ENCODE measurements around the gene HFM1. TPM values are rescaled to one million over a fixed set of nuclear protein-coding genes. Genes with fewer than 3 reads are reported as not detected.
"Not testable (repeated sequence)": the region's sequence is repeated elsewhere in the genome, so short reads cannot be mapped to it uniquely, and the experiment has no call there.

The HFM1 gene, protein sequence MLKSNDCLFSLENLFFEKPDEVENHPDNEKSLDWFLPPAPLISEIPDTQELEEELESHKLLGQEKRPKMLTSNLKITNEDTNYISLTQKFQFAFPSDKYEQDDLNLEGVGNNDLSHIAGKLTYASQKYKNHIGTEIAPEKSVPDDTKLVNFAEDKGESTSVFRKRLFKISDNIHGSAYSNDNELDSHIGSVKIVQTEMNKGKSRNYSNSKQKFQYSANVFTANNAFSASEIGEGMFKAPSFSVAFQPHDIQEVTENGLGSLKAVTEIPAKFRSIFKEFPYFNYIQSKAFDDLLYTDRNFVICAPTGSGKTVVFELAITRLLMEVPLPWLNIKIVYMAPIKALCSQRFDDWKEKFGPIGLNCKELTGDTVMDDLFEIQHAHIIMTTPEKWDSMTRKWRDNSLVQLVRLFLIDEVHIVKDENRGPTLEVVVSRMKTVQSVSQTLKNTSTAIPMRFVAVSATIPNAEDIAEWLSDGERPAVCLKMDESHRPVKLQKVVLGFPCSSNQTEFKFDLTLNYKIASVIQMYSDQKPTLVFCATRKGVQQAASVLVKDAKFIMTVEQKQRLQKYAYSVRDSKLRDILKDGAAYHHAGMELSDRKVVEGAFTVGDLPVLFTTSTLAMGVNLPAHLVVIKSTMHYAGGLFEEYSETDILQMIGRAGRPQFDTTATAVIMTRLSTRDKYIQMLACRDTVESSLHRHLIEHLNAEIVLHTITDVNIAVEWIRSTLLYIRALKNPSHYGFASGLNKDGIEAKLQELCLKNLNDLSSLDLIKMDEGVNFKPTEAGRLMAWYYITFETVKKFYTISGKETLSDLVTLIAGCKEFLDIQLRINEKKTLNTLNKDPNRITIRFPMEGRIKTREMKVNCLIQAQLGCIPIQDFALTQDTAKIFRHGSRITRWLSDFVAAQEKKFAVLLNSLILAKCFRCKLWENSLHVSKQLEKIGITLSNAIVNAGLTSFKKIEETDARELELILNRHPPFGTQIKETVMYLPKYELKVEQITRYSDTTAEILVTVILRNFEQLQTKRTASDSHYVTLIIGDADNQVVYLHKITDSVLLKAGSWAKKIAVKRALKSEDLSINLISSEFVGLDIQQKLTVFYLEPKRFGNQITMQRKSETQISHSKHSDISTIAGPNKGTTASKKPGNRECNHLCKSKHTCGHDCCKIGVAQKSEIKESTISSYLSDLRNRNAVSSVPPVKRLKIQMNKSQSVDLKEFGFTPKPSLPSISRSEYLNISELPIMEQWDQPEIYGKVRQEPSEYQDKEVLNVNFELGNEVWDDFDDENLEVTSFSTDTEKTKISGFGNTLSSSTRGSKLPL (N-terminal part only)
- total RNA-seq = not detected
- not detected for polyA plus RNA-seq

GRCh38 chr1:91404151-91405012 lies at the start of gene HFM1:
Gene HFM1 (minus strand): TSS chr1:91404837. CDS start chr1:91401082, 3,755 bp downstream.
- peaks cover 5% of the 10 kb centered on the region for H3K4me1 ChIP-seq (ENCODE audit: insufficient read depth, low read length)
- H3K36me3 Mint-ChIP-seq = no peaks in the 10 kb centered on the region
- peak in 3 of 5 donors; percentile 4 to 15 (median 5) for DNase-seq
- H3K36me3 ChIP-seq (ENCODE audit: insufficient read depth, low read length) = no peaks in the 10 kb centered on the region
- H3K27ac ChIP-seq (ENCODE audit: low read depth, low read length) = no peak within 1 kb of the TSS
- H3K4me3 Mint-ChIP-seq = peak within 1 kb of the TSS in 7 of 8 donors; percentile 18 to 75 (median 64)
- H3K4me3 ChIP-seq (ENCODE audit: low read length in 2 of 2) = no peak within 1 kb of the TSS
- no peaks in the 10 kb centered on the region for H3K9me3 ChIP-seq (ENCODE audit: control insufficient read depth in 1 of 2, low read length in 2 of 2)
- peaks cover 15% of the 10 kb centered on the region for H3K27me3 ChIP-seq (ENCODE audit: insufficient read depth, low read length)
- H3K4me1 Mint-ChIP-seq = peaks cover 0 to 9% (median 3%) of the 10 kb centered on the region in 4 donors
- CTCF ChIA-PET (ENCODE audit: partially characterized antibody) = interaction anchor here (0.5 kb wide), 1 partner anchor 446 kb away, joined by 4 read pairs; no protein-coding TSS in a partner anchor
- no peak within 1 kb of the TSS for H3K27ac Mint-ChIP-seq
- peaks cover 31 to 34% of the 10 kb centered on the region in 2 donors for H3K27me3 Mint-ChIP-seq
- H3K9me3 Mint-ChIP-seq = no peaks in the 10 kb centered on the region
- intact Hi-C loops (cut with micrococcal nuclease) = no loop called here
- POLR2A ChIA-PET (ENCODE audit: partially characterized antibody) = no interaction called here

DNA sequence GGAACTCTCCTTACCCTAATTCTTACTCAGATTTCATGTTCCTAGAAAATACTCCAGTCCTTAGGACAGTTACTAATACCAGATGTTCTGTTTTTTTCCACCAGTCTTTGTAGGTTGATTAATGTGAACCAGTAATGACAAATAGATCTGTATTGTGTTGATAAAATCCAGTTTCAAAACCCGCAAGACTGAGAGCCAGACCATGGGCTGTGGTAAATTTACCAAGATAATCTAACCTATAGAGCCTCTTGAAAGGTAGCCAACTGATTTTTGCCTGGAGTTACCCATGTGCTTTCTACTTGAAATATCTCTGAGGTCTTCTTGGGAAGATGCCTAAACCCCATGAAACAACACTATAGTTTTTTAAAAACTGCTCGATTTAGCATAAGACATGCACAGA lies 49.5 kb upstream of the HFM1 start:
- Histone ChIP-seq H3K4me1 (ENCODE audit: insufficient read depth, low read length) (no peaks in the 10 kb centered on the region), H3K27me3 (ENCODE audit: insufficient read depth, low read length) (no peaks in the 10 kb centered on the region), H3K27ac (ENCODE audit: low read depth, low read length) (no peak overlapping the region), H3K36me3 (ENCODE audit: insufficient read depth, low read length) (no peaks in the 10 kb centered on the region), H3K9me3 (ENCODE audit: control insufficient read depth in 1 of 2, low read length in 2 of 2) (no peaks in the 10 kb centered on the region), H3K4me3 (ENCODE audit: low read length in 2 of 2) (no peak overlapping the region)
- Mint-ChIP-seq H3K36me3 (no peaks in the 10 kb centered on the region), H3K9me3 (no peaks in the 10 kb centered on the region), H3K4me1 (no peaks in the 10 kb centered on the region), H3K4me3 (no peak overlapping the region), H3K27me3 (no peaks in the 10 kb centered on the region), H3K27ac (no peak overlapping the region)
- no peak for DNase-seq
- POLR2A ChIA-PET (ENCODE audit: partially characterized antibody) = no interaction called here
- intact Hi-C loops (cut with micrococcal nuclease) = no loop called here
- CTCF ChIA-PET (ENCODE audit: partially characterized antibody) = no interaction called here

- intact Hi-C loops (cut with micrococcal nuclease) = no loop called here
- no peaks in the 10 kb centered on the region for H3K9me3 ChIP-seq (ENCODE audit: control insufficient read depth in 1 of 2, low read length in 2 of 2)
- H3K4me1 ChIP-seq (ENCODE audit: insufficient read depth, low read length) = no peaks in the 10 kb centered on the region
- no peak overlapping the region for H3K27ac Mint-ChIP-seq
- H3K9me3 Mint-ChIP-seq = peaks cover 0 to 4% (median 0%) of the 10 kb centered on the region in 8 donors
- ChIA-PET CTCF (ENCODE audit: partially characterized antibody) (no interaction called here), POLR2A (ENCODE audit: partially characterized antibody) (no interaction called here)
- no peak for DNase-seq
- no peaks in the 10 kb centered on the region for H3K36me3 ChIP-seq (ENCODE audit: insufficient read depth, low read length)
- H3K27me3 ChIP-seq (ENCODE audit: insufficient read depth, low read length) = no peaks in the 10 kb centered on the region
- no peaks in the 10 kb centered on the region for H3K4me1 Mint-ChIP-seq
- no peak overlapping the region for H3K27ac ChIP-seq (ENCODE audit: low read depth, low read length)
- H3K27me3 Mint-ChIP-seq = no peaks in the 10 kb centered on the region
- no peaks in the 10 kb centered on the region for H3K36me3 Mint-ChIP-seq
- H3K4me3 Mint-ChIP-seq = no peak overlapping the region
- H3K4me3 ChIP-seq (ENCODE audit: low read length in 2 of 2) = no peak overlapping the region
Observed at GRCh38 chr1:91450260-91450659, 45.6 kb upstream of the HFM1 start.

GRCh38 chr1:91447782-91448181 lies 43.1 kb upstream of the HFM1 start:
- CTCF ChIA-PET (ENCODE audit: partially characterized antibody); H3K27ac Mint-ChIP-seq; H3K36me3 ChIP-seq (ENCODE audit: insufficient read depth, low read length); H3K27me3 Mint-ChIP-seq; POLR2A ChIA-PET (ENCODE audit: partially characterized antibody); H3K27ac ChIP-seq (ENCODE audit: low read depth, low read length); H3K4me1 ChIP-seq (ENCODE audit: insufficient read depth, low read length); H3K4me1 Mint-ChIP-seq; H3K4me3 ChIP-seq (ENCODE audit: low read length in 2 of 2); H3K27me3 ChIP-seq (ENCODE audit: insufficient read depth, low read length); H3K4me3 Mint-ChIP-seq; H3K9me3 Mint-ChIP-seq; intact Hi-C loops (cut with micrococcal nuclease); H3K36me3 Mint-ChIP-seq; DNase-seq; H3K9me3 ChIP-seq (ENCODE audit: control insufficient read depth in 1 of 2, low read length in 2 of 2): not testable (repeated sequence)

- H3K9me3 ChIP-seq (ENCODE audit: control insufficient read depth in 1 of 2, low read length in 2 of 2); H3K27ac Mint-ChIP-seq; H3K4me3 ChIP-seq (ENCODE audit: low read length in 2 of 2); H3K27me3 ChIP-seq (ENCODE audit: insufficient read depth, low read length); POLR2A ChIA-PET (ENCODE audit: partially characterized antibody); intact Hi-C loops (cut with micrococcal nuclease); H3K36me3 Mint-ChIP-seq; CTCF ChIA-PET (ENCODE audit: partially characterized antibody); H3K4me1 ChIP-seq (ENCODE audit: insufficient read depth, low read length); DNase-seq; H3K4me1 Mint-ChIP-seq; H3K27ac ChIP-seq (ENCODE audit: low read depth, low read length); H3K36me3 ChIP-seq (ENCODE audit: insufficient read depth, low read length); H3K4me3 Mint-ChIP-seq: not testable (repeated sequence)
- Mint-ChIP-seq H3K9me3 (peaks cover 0 to 12% (median 6%) of the 10 kb centered on the region in 8 donors), H3K27me3 (peaks cover 14 to 17% of the 10 kb centered on the region in 2 donors)
Observed at GRCh38 chr1:91441980-91442379, 37.3 kb upstream of the HFM1 start.

GRCh38 chr1:91440847-91441246 lies 36.2 kb upstream of the HFM1 start:
- Mint-ChIP-seq H3K27me3 (peaks cover 17 to 19% of the 10 kb centered on the region in 2 donors), H3K36me3 (no peaks in the 10 kb centered on the region), H3K9me3 (peaks cover 0 to 12% (median 6%) of the 10 kb centered on the region in 8 donors), H3K4me1 (no peaks in the 10 kb centered on the region), H3K4me3 (no peak overlapping the region), H3K27ac (no peak overlapping the region)
- Histone ChIP-seq H3K9me3 (ENCODE audit: control insufficient read depth in 1 of 2, low read length in 2 of 2) (no peaks in the 10 kb centered on the region), H3K27ac (ENCODE audit: low read depth, low read length) (no peak overlapping the region), H3K4me3 (ENCODE audit: low read length in 2 of 2) (no peak overlapping the region), H3K4me1 (ENCODE audit: insufficient read depth, low read length) (no peaks in the 10 kb centered on the region), H3K27me3 (ENCODE audit: insufficient read depth, low read length) (no peaks in the 10 kb centered on the region), H3K36me3 (ENCODE audit: insufficient read depth, low read length) (no peaks in the 10 kb centered on the region)
- intact Hi-C loops (cut with micrococcal nuclease) = no loop called here
- ChIA-PET POLR2A (ENCODE audit: partially characterized antibody) (no interaction called here), CTCF (ENCODE audit: partially characterized antibody) (interaction anchor here (0.9 to 1.0 kb wide), 2 partner anchors 369 to 487 kb away, joined by 3 to 4 read pairs; no protein-coding TSS in a partner anchor)
- no peak for DNase-seq

Data from CD4-positive, alpha-beta memory T cell (primary cell).